ENCODE measurements around the gene CD34. TPM values are rescaled to one million over a fixed set of nuclear protein-coding genes. Genes with fewer than 3 reads are reported as not detected.

CD34 gene
- total RNA-seq, 1 experiment from 2014 or later = not detected

- H4K20me1 ChIP-seq (ENCODE audit: low read length) = no peaks in the 10 kb centered on the region
- BruUV-seq (replicated peaks) = no TSS peak
- H3K4me2 ChIP-seq (ENCODE audit: low read length) = no peak overlapping the region
- H3K79me2 ChIP-seq (ENCODE audit: low read length) = no peaks in the 10 kb centered on the region
- no peaks in the 10 kb centered on the region for H3K9me2 ChIP-seq (replicated peaks; ENCODE audit: low read length)
- POLR2A ChIA-PET (ENCODE audit: unreplicated experiment) = interaction anchor here (1.2 kb wide), 1 partner anchor 16 kb away, joined by 3 read pairs; no protein-coding TSS in a partner anchor
- peaks cover 4% of the 10 kb centered on the region; the same call in 1 of the 2 replicates for H3K4me1 ChIP-seq (ENCODE audit: insufficient read depth, low read length)
- ATAC-seq (peak; percentile 6; the same call in 1 of the 2 replicates), DNase-seq (no peak)
- H3K9me3 ChIP-seq (ENCODE audit: low read length) = no peaks in the 10 kb centered on the region
- CTCF ChIA-PET = interaction anchor here (0.6 to 2.6 kb wide), 15 partner anchors 8 to 1683 kb away, joined by 3 to 54 read pairs (median 5); partner anchors contain the start of gene PLXNA2
- intact Hi-C loops (cut with micrococcal nuclease) = loop anchor here (1.0 kb wide), 3 partner anchors 56 to 114 kb away; no protein-coding TSS in a partner anchor
- no peaks in the 10 kb centered on the region for H3K27me3 ChIP-seq (ENCODE audit: low read length)
- no peaks in the 10 kb centered on the region for H3F3A ChIP-seq (ENCODE audit: low read length, unreplicated experiment)
- no peak overlapping the region for H3K4me3 ChIP-seq (ENCODE audit: low read length)
- H2AFZ ChIP-seq (ENCODE audit: low read length) = peak overlapping the region; percentile 85
- H3K36me3 ChIP-seq (ENCODE audit: low read depth, low read length) = no peaks in the 10 kb centered on the region
- TF ChIP-seq EZH2phosphoT487 (IDR thresholded peaks at IDR 0.05; ENCODE audit: borderline replicate concordance, low read length) = no peak
- no peak overlapping the region for H3K27ac ChIP-seq (ENCODE audit: low read length)
- no peak overlapping the region for H3K9ac ChIP-seq (ENCODE audit: low read length)
Measured at GRCh38 chr1:207884266-207885029, 26.5 kb downstream of the CD34 start.

GRCh38 chr1:207883660-207884250 lies 27.2 kb downstream of the CD34 start:
- H3K4me1 ChIP-seq (ENCODE audit: insufficient read depth, low read length) = peaks cover 4% of the 10 kb centered on the region; the same call in 1 of the 2 replicates
- H4K20me1 ChIP-seq (ENCODE audit: low read length) = no peaks in the 10 kb centered on the region
- ATAC-seq (no peak), DNase-seq (no peak)
- H3K27ac ChIP-seq (ENCODE audit: low read length) = no peak overlapping the region
- H3K27me3 ChIP-seq (ENCODE audit: low read length) = no peaks in the 10 kb centered on the region
- ChIA-PET POLR2A (ENCODE audit: unreplicated experiment) (no interaction called here), CTCF (interaction anchor here (0.7 kb wide), 1 partner anchor 361 kb away, joined by 4 read pairs; no protein-coding TSS in a partner anchor)
- H2AFZ ChIP-seq (ENCODE audit: low read length) = no peak overlapping the region
- intact Hi-C loops (cut with micrococcal nuclease) = no loop called here
- no peaks in the 10 kb centered on the region for H3K36me3 ChIP-seq (ENCODE audit: low read depth, low read length)
- no peak overlapping the region for H3K4me3 ChIP-seq (ENCODE audit: low read length)
- BruUV-seq (replicated peaks) = no TSS peak
- no peaks in the 10 kb centered on the region for H3K9me3 ChIP-seq (ENCODE audit: low read length)
- no peak overlapping the region for H3K9ac ChIP-seq (ENCODE audit: low read length)
- no peak overlapping the region for H3K4me2 ChIP-seq (ENCODE audit: low read length)
- no peak for TF ChIP-seq CTCF (conservative IDR thresholded peaks at IDR 0.05; ENCODE audit: low read depth, low read length)
- TF ChIP-seq EZH2 (IDR thresholded peaks at IDR 0.05; ENCODE audit: low read length, unreplicated experiment) = no peak
- TF ChIP-seq EZH2phosphoT487 (IDR thresholded peaks at IDR 0.05; ENCODE audit: borderline replicate concordance, low read length) = no peak
- no peaks in the 10 kb centered on the region for H3K9me2 ChIP-seq (replicated peaks; ENCODE audit: low read length)
- no peaks in the 10 kb centered on the region for H3F3A ChIP-seq (ENCODE audit: low read length, unreplicated experiment)
- H3K79me2 ChIP-seq (ENCODE audit: low read length) = no peaks in the 10 kb centered on the region

GRCh38 chr1:207883104-207883651 lies 27.7 kb downstream of the CD34 start:
- intact Hi-C loops (cut with micrococcal nuclease) = no loop called here
- POLR2A ChIA-PET (ENCODE audit: unreplicated experiment) = no interaction called here
- no peaks in the 10 kb centered on the region for H3K36me3 ChIP-seq (ENCODE audit: low read depth, low read length)
- no peaks in the 10 kb centered on the region for H3K79me2 ChIP-seq (ENCODE audit: low read length)
- no peak overlapping the region for H3K27ac ChIP-seq (ENCODE audit: low read length)
- DNase-seq (no peak), ATAC-seq (no peak)
- H3K9me3 ChIP-seq (ENCODE audit: low read length) = no peaks in the 10 kb centered on the region
- H4K20me1 ChIP-seq (ENCODE audit: low read length) = no peaks in the 10 kb centered on the region
- no peak overlapping the region for H3K4me2 ChIP-seq (ENCODE audit: low read length)
- no peaks in the 10 kb centered on the region for H3K27me3 ChIP-seq (ENCODE audit: low read length)
- H3K4me1 ChIP-seq (ENCODE audit: insufficient read depth, low read length) = peaks cover 4% of the 10 kb centered on the region; the same call in 1 of the 2 replicates
- no peaks in the 10 kb centered on the region for H3K9me2 ChIP-seq (replicated peaks; ENCODE audit: low read length)
- H3K4me3 ChIP-seq (ENCODE audit: low read length) = no peak overlapping the region
- H2AFZ ChIP-seq (ENCODE audit: low read length) = 0 out of 2 replicates have a peak overlapping the region, but pooled peaks have one; percentile 20
- no peaks in the 10 kb centered on the region for H3F3A ChIP-seq (ENCODE audit: low read length, unreplicated experiment)
- H3K9ac ChIP-seq (ENCODE audit: low read length) = no peak overlapping the region
- no peak for TF ChIP-seq CTCF (conservative IDR thresholded peaks at IDR 0.05; ENCODE audit: low read depth, low read length)
- no peak for TF ChIP-seq EZH2 (IDR thresholded peaks at IDR 0.05; ENCODE audit: low read length, unreplicated experiment)
- TF ChIP-seq EZH2phosphoT487 (IDR thresholded peaks at IDR 0.05; ENCODE audit: borderline replicate concordance, low read length) = no peak
- CTCF ChIA-PET = interaction anchor here (0.7 kb wide), 1 partner anchor 362 kb away, joined by 4 read pairs; no protein-coding TSS in a partner anchor
- no TSS peak for BruUV-seq (replicated peaks)
